ENCODE results near the gene PDE4B. TPM values are rescaled to one million over a fixed set of nuclear protein-coding genes. Genes with fewer than 3 reads are reported as not detected.

PDE4B gene
- total RNA-seq, 1 experiment from 2014 or later: 3.3 TPM

DNA sequence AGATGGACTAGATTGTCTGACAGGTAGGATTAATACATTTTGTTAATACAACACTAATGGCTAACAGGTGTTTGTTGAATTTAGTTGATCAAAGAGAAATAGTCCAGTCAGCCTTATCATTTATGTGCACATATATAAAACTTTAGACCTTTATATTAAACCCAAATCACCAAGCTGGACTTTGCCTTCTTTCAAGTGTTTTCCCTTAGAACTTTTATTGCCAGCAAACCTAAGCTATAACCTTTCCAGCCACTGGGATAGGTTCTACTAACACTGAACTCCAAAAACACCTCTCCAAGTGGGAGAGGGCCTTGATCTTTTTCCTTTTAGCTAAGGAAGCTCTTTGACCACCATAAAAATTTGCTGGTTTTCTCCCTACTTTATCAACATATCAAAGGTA lies 345.9 kb downstream of the PDE4B start:
- DNase-seq (ENCODE audit: unreplicated experiment): no peak
- no peak overlapping the region for H3K27ac Mint-ChIP-seq (ENCODE audit: low read depth, unreplicated experiment)
- TF ChIP-seq, protein P1, sequence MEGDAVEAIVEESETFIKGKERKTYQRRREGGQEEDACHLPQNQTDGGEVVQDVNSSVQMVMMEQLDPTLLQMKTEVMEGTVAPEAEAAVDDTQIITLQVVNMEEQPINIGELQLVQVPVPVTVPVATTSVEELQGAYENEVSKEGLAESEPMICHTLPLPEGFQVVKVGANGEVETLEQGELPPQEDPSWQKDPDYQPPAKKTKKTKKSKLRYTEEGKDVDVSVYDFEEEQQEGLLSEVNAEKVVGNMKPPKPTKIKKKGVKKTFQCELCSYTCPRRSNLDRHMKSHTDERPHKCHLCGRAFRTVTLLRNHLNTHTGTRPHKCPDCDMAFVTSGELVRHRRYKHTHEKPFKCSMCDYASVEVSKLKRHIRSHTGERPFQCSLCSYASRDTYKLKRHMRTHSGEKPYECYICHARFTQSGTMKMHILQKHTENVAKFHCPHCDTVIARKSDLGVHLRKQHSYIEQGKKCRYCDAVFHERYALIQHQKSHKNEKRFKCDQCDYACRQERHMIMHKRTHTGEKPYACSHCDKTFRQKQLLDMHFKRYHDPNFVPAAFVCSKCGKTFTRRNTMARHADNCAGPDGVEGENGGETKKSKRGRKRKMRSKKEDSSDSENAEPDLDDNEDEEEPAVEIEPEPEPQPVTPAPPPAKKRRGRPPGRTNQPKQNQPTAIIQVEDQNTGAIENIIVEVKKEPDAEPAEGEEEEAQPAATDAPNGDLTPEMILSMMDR (IDR thresholded peaks at IDR 0.05; ENCODE audit: unreplicated experiment): no peak
- H3K36me3 Mint-ChIP-seq (ENCODE audit: insufficient read depth, unreplicated experiment): no peaks in the 10 kb centered on the region
- ChIA-PET CTCF (interaction anchor here (1.4 kb wide), 1 partner anchor 104 kb away, joined by 5 read pairs; no protein-coding TSS in a partner anchor), POLR2A (no interaction called here)
- BruUV-seq (replicated peaks): no TSS peak
- no peak overlapping the region for H3K4me3 Mint-ChIP-seq (ENCODE audit: unreplicated experiment)
- H3K27me3 Mint-ChIP-seq (ENCODE audit: insufficient read depth, unreplicated experiment): peaks cover 44% of the 10 kb centered on the region
- H3K4me1 Mint-ChIP-seq (ENCODE audit: insufficient read depth, unreplicated experiment): no peaks in the 10 kb centered on the region
- no peaks in the 10 kb centered on the region for H3K9me3 Mint-ChIP-seq (ENCODE audit: unreplicated experiment)
- intact Hi-C loops (cut with micrococcal nuclease): no loop called here

DNA sequence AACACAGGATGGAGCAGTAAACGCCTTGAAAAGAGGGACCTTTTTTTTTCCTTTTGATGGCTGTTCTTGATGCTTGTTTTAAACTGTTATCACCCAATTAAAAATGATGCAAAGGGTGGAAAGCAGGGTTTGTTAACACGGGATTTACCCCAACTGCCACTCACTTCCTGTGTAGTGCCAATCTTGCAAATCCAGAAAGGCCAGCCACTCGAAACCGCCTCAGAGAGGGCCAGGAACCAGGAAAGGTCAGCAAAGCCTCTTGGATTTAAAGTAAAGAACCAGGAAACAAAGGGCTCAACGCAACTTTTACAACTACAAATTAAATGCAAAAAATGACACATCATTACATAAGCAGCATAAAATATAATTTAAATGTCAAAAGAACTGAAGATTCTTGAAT lies 347.4 kb downstream of the PDE4B start:
- BruUV-seq (replicated peaks): no TSS peak
- Mint-ChIP-seq H3K4me1 (ENCODE audit: insufficient read depth, unreplicated experiment) (no peaks in the 10 kb centered on the region), H3K9me3 (ENCODE audit: unreplicated experiment) (no peaks in the 10 kb centered on the region), H3K27me3 (ENCODE audit: insufficient read depth, unreplicated experiment) (peaks cover 48% of the 10 kb centered on the region), H3K27ac (ENCODE audit: low read depth, unreplicated experiment) (no peak overlapping the region), H3K4me3 (ENCODE audit: unreplicated experiment) (no peak overlapping the region), H3K36me3 (ENCODE audit: insufficient read depth, unreplicated experiment) (no peaks in the 10 kb centered on the region)
- no peak for DNase-seq (ENCODE audit: unreplicated experiment)
- CTCF ChIA-PET: interaction anchor here (1.4 kb wide), 1 partner anchor 102 kb away, joined by 5 read pairs; no protein-coding TSS in a partner anchor
- intact Hi-C loops (cut with micrococcal nuclease): no loop called here
- TF ChIP-seq, protein P1 (IDR thresholded peaks at IDR 0.05; ENCODE audit: unreplicated experiment): no peak
- POLR2A ChIA-PET: no interaction called here

DNA sequence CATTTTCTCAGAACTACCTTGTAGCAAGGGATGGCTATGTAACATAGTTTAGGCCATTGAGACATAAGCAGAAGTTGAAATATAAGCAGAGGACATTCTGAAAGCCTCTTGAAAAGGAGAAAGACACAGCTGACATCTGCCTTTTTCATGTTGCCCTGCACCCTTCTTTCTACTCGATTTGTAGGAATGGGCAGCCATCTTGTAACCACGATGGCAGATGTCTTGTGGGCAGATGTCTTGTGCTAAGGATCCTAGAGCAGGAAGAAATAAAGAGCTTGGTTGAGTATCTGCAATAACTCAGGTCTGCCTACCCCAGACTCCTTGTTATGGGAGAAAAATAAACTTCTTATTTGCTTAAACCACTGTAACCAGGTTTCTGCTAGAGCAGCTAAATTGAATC lies 351.0 kb downstream of the PDE4B start:
- no TSS peak for BruUV-seq (replicated peaks)

DNA sequence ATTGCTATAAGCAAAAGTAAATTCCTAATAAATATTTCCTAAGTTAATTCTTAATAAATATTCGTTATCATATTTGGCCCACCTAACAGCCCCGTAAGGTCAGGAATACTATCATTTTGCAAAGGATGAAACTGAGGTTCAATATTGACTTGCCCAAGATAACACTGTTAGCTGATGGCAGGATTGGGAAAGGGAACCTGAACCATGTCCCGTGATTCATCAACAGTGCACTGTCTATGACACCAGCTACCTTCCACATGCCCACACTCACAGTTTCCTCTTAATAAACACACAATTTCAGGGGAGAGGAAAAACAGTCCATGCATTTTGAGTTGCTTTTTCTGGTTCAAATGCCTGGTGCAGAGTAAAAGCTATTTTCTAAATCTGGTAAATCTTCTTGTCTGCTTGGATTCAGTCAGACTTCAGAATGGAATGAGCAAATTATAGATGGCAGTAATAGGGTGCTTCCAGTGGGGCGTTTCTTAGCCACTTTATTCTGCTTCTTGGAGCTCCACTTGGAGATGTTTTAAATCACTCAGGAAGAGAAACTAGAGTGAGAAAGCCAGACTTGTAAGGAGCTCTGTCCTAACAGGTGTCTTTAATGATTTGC lies 354.6 kb downstream of the PDE4B start:
- CTCF ChIA-PET: interaction anchor here (0.6 kb wide), 1 partner anchor 844 kb away, joined by 3 read pairs; no protein-coding TSS in a partner anchor

More for the DNA sequence above, 351.0 kb downstream of the PDE4B start:
- ChIA-PET CTCF (no interaction called here), POLR2A (no interaction called here)
- TF ChIP-seq, protein P1 (IDR thresholded peaks at IDR 0.05; ENCODE audit: unreplicated experiment): no peak
- H3K36me3 Mint-ChIP-seq (ENCODE audit: insufficient read depth, unreplicated experiment): no peaks in the 10 kb centered on the region
- no peaks in the 10 kb centered on the region for H3K9me3 Mint-ChIP-seq (ENCODE audit: unreplicated experiment)
- intact Hi-C loops (cut with micrococcal nuclease): no loop called here
- H3K4me1 Mint-ChIP-seq (ENCODE audit: insufficient read depth, unreplicated experiment): no peaks in the 10 kb centered on the region
- no peak for DNase-seq (ENCODE audit: unreplicated experiment)
- H3K4me3 Mint-ChIP-seq (ENCODE audit: unreplicated experiment): no peak overlapping the region
- peaks cover 44% of the 10 kb centered on the region for H3K27me3 Mint-ChIP-seq (ENCODE audit: insufficient read depth, unreplicated experiment)
- H3K27ac Mint-ChIP-seq (ENCODE audit: low read depth, unreplicated experiment): no peak overlapping the region

More for the DNA sequence above, 354.6 kb downstream of the PDE4B start:
- TF ChIP-seq, protein P1 (IDR thresholded peaks at IDR 0.05; ENCODE audit: unreplicated experiment): no peak
- BruUV-seq (replicated peaks): no TSS peak
- Mint-ChIP-seq H3K9me3 (ENCODE audit: unreplicated experiment) (no peaks in the 10 kb centered on the region), H3K4me3 (ENCODE audit: unreplicated experiment) (no peak overlapping the region), H3K27ac (ENCODE audit: low read depth, unreplicated experiment) (no peak overlapping the region), H3K36me3 (ENCODE audit: insufficient read depth, unreplicated experiment) (no peaks in the 10 kb centered on the region), H3K4me1 (ENCODE audit: insufficient read depth, unreplicated experiment) (no peaks in the 10 kb centered on the region), H3K27me3 (ENCODE audit: insufficient read depth, unreplicated experiment) (peaks cover 49% of the 10 kb centered on the region)
- no peak for DNase-seq (ENCODE audit: unreplicated experiment)
- POLR2A ChIA-PET: no interaction called here
- intact Hi-C loops (cut with micrococcal nuclease): no loop called here

Measured in MCF 10A (cell line).